Hepatocyte (in vitro differentiated cells): ENCODE results near the gene SIM2.

Experiments used
- EZH2 ChIP-seq: fragments of 200-600 bp; sonication (generic); IDR thresholded peaks from 2 replicates; pipeline ENCODE4 v1.6.1; 2016; ENCODE audit warnings: antibody characterized with exemption, mild to moderate bottlenecking, borderline replicate concordance
- TF ChIP-seq, protein P1 (sequence below): fragments of 200-600 bp; sonication (generic); IDR thresholded peaks from 2 replicates; pipeline ENCODE4 v1.5.1; 2016; ENCODE audit warnings: antibody characterized with exemption, mild to moderate bottlenecking; ENCODE audit not compliant: poor library complexity

- TF ChIP-seq, protein P1, sequence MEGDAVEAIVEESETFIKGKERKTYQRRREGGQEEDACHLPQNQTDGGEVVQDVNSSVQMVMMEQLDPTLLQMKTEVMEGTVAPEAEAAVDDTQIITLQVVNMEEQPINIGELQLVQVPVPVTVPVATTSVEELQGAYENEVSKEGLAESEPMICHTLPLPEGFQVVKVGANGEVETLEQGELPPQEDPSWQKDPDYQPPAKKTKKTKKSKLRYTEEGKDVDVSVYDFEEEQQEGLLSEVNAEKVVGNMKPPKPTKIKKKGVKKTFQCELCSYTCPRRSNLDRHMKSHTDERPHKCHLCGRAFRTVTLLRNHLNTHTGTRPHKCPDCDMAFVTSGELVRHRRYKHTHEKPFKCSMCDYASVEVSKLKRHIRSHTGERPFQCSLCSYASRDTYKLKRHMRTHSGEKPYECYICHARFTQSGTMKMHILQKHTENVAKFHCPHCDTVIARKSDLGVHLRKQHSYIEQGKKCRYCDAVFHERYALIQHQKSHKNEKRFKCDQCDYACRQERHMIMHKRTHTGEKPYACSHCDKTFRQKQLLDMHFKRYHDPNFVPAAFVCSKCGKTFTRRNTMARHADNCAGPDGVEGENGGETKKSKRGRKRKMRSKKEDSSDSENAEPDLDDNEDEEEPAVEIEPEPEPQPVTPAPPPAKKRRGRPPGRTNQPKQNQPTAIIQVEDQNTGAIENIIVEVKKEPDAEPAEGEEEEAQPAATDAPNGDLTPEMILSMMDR = no peak
- peak; percentile 85 for TF ChIP-seq EZH2
Observed at GRCh38 chr21:36700295-36700970, 1.5 kb downstream of the SIM2 start.
